HG03280 (cell line): ENCODE data around the gene RNF182.
"Not testable (repeated sequence)": the region's sequence is repeated elsewhere in the genome, so short reads cannot be mapped to it uniquely, and the experiment has no call there.

Source experiments
- ATAC-seq: cut with Tn5 transposase; IDR thresholded peaks from one replicate; pipeline ENCODE4 v1.9.1; 2021; ENCODE audit warnings: mild to moderate bottlenecking, moderate library complexity; ENCODE audit not compliant: unreplicated experiment

Gene RNF182

GRCh38 chr6:13952101-13952500 lies 27.3 kb downstream of the RNF182 start:
- ATAC-seq, result no peak

- ATAC-seq, result no peak
Measured at GRCh38 chr6:13953061-13953705, 28.4 kb downstream of the RNF182 start.

GRCh38 chr6:13965582-13966127 lies 40.9 kb downstream of the RNF182 start:
- ATAC-seq, result no peak

GRCh38 chr6:13971303-13971702 lies 46.6 kb downstream of the RNF182 start:
- ATAC-seq, result no peak

- not testable (repeated sequence) for ATAC-seq
Measured at GRCh38 chr6:13972602-13973001, 47.9 kb downstream of the RNF182 start.

- not testable (repeated sequence) for ATAC-seq
Measured at GRCh38 chr6:13973422-13973821, 48.7 kb downstream of the RNF182 start.

GRCh38 chr6:13978102-13978640 lies 53.4 kb downstream of the RNF182 start:
- no peak for ATAC-seq

- ATAC-seq, result no peak
Measured at GRCh38 chr6:13978787-13979186, 54.0 kb downstream of the RNF182 start.

GRCh38 chr6:13979284-13980171 lies 54.8 kb downstream of the RNF182 start:
- no peak for ATAC-seq

GRCh38 chr6:13980534-13980933 lies 55.8 kb downstream of the RNF182 start:
- ATAC-seq, result no peak

GRCh38 chr6:13985663-13986325 lies 61.0 kb downstream of the RNF182 start:
- no peak for ATAC-seq

- ATAC-seq, result no peak
Measured at GRCh38 chr6:13986700-13987399, 62.1 kb downstream of the RNF182 start.

- ATAC-seq, result no peak
Measured at GRCh38 chr6:13987400-13987865, 62.7 kb downstream of the RNF182 start.

GRCh38 chr6:13988049-13988738 lies 63.4 kb downstream of the RNF182 start:
- ATAC-seq, result no peak

GRCh38 chr6:13988908-13989307 lies 64.2 kb downstream of the RNF182 start:
- no peak for ATAC-seq

GRCh38 chr6:13989496-13990144 lies 64.9 kb downstream of the RNF182 start:
- ATAC-seq, result no peak

GRCh38 chr6:13990796-13991195 lies 66.0 kb downstream of the RNF182 start:
- no peak for ATAC-seq

GRCh38 chr6:13991393-13991792 lies 66.6 kb downstream of the RNF182 start:
- ATAC-seq, result no peak

GRCh38 chr6:13992417-13993055 lies 67.8 kb downstream of the RNF182 start:
- ATAC-seq, result no peak
